WTC11 (cell line): Measurements from ENCODE around the gene SHISA9.

Experiments
- CTCF ChIP-seq: fragments of 200-600 bp; IDR thresholded peaks from 2 replicates; pipeline ENCODE4 v1.8.0; 2022; ENCODE audit warnings: antibody characterized with exemption
- TF ChIP-seq, protein P1 (sequence below): sonication (generic); formaldehyde crosslinking; IDR thresholded peaks from 2 replicates; pipeline ENCODE4 v1.8.1; 2023; ENCODE audit warnings: mild to moderate bottlenecking, moderate library complexity, missing genetic modification reagents

- TF ChIP-seq CTCF, result no peak
- TF ChIP-seq, protein P1, sequence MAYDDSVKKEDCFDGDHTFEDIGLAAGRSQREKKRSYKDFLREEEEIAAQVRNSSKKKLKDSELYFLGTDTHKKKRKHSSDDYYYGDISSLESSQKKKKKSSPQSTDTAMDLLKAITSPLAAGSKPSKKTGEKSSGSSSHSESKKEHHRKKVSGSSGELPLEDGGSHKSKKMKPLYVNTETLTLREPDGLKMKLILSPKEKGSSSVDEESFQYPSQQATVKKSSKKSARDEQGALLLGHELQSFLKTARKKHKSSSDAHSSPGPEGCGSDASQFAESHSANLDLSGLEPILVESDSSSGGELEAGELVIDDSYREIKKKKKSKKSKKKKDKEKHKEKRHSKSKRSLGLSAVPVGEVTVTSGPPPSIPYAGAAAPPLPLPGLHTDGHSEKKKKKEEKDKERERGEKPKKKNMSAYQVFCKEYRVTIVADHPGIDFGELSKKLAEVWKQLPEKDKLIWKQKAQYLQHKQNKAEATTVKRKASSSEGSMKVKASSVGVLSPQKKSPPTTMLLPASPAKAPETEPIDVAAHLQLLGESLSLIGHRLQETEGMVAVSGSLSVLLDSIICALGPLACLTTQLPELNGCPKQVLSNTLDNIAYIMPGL (CRISPR knock-in tag), result no peak
Observed at GRCh38 chr16:13242201-13242600, 340.8 kb downstream of the SHISA9 start.
